Effector memory CD8-positive, alpha-beta T cell (primary cell): Measurements from ENCODE around the gene NUP210.

ENCODE experiments used
- ATAC-seq: fragments of 150-1000 bp; cut with Tn5 transposase; replicated peaks from 2 replicates; pipeline ENCODE4 v1.10.0; 2021; ENCODE audit warnings: mild to moderate bottlenecking, moderate library complexity
- DNase-seq, 3 experiments: peaks; one replicate each; pipeline ENCODE4 v3.0.0; 2021
- H3K27ac Mint-ChIP-seq, 2 donors: one replicate each; pipeline ENCODE4 v1.8.0; 2022; ENCODE audit warnings: mild to moderate bottlenecking in 2 of 2, mixed read lengths in 2 of 2, moderate library complexity in 2 of 2
- H3K27me3 Mint-ChIP-seq, 2 donors: one replicate each; pipeline ENCODE4 v1.8.0; 2022; ENCODE audit warnings: mixed read lengths in 2 of 2
- H3K36me3 Mint-ChIP-seq: one replicate; pipeline ENCODE4 v1.8.0; 2022; ENCODE audit warnings: mild to moderate bottlenecking, moderate library complexity, mixed read lengths; ENCODE audit not compliant: insufficient read depth
- H3K4me1 Mint-ChIP-seq, 2 donors: one replicate each; pipeline ENCODE4 v1.8.0; 2022; ENCODE audit warnings: low read depth in 2 of 2, mixed read lengths in 2 of 2
- H3K4me3 Mint-ChIP-seq, 2 donors: one replicate each; pipeline ENCODE4 v1.8.0; 2022; ENCODE audit warnings: mild to moderate bottlenecking in 2 of 2, mixed read lengths in 2 of 2, moderate library complexity in 2 of 2
- H3K9me3 Mint-ChIP-seq, 2 donors: one replicate each; pipeline ENCODE4 v1.8.0; 2022; ENCODE audit warnings: mixed read lengths in 2 of 2

NUP210 gene

DNA sequence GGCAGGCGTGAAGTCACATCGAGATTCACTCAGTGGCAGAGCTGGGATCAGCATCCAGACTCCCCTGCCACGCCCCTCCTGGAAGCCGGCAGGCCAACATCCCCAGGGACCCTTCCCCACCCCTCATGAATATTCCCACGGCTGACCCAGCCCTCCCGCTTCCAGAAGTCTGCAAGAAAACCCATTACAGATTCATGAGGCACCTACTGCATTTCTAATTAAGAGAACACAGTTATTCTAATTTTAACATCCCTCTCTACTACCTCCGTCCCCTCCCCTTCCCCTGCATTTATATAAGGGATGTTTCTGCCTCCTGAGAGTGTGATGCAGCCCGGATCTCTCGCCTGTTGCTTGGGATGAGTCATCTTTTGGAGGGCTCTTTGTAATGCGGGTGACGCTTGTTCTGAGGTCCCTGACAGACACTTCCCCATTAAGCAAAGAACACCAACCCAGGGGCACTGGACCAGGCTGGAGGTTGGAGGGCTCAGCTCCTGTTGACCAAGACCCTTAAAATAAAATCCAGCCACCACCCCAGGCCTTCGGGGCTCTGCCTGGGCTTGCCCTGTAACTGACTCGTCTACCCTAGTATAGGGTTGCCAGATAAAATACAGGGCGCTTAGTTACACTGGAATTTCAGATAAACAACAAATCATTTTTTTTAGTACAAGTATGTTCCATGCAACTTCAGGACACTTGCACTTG lies 118.7 kb downstream of the NUP210 start:
- peaks cover 9% of the 10 kb centered on the region for H3K36me3 Mint-ChIP-seq
- H3K9me3 Mint-ChIP-seq, result no peaks in the 10 kb centered on the region
- no peak overlapping the region for H3K4me3 Mint-ChIP-seq
- DNase-seq (no peak), ATAC-seq (peak; percentile 27)
- no peak overlapping the region for H3K27ac Mint-ChIP-seq
- peaks cover 0 to 2% of the 10 kb centered on the region in 2 donors for H3K4me1 Mint-ChIP-seq
- peaks cover 18 to 56% of the 10 kb centered on the region in 2 donors for H3K27me3 Mint-ChIP-seq

DNA sequence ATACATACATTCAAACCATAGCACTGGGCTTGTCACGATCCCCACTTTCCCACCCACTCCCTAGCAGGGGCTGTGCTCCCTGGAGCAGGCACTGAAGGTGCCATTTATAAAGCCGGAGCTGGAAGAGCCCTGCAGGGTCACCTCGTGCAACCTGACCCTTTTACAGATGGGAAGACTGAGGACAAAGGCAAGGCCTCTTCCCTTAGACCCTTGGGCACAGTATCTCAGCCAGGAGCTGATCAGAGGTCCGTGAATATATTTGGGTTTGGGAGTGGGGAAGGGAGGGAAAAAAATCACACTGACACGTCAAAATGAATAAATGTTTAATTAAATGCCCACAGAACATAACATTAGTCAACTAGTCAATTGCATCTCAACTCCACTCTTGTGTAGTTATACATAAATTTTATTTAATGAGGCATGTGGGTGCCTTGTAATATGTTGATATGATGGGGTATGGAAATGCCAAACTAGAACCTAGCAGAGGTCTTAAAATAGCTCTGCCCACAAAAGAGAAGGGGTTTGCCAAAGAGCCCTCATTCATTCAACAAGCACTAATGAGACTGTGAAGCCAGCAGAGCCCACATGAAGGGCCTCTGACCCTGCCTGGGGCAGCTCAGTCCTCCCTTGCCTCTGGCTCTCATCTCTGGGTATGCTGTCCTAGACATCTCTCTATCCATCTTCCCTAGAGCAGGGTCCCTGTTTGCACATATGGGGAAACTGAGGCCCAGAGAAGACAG lies 119.4 kb downstream of the NUP210 start:
- Mint-ChIP-seq H3K4me3 (no peak overlapping the region), H3K36me3 (peaks cover 9% of the 10 kb centered on the region), H3K27ac (no peak overlapping the region), H3K4me1 (peaks cover 0 to 2% of the 10 kb centered on the region in 2 donors), H3K9me3 (no peaks in the 10 kb centered on the region), H3K27me3 (peaks cover 25 to 63% of the 10 kb centered on the region in 2 donors)
- no peak for ATAC-seq
- DNase-seq, result no peak

DNA sequence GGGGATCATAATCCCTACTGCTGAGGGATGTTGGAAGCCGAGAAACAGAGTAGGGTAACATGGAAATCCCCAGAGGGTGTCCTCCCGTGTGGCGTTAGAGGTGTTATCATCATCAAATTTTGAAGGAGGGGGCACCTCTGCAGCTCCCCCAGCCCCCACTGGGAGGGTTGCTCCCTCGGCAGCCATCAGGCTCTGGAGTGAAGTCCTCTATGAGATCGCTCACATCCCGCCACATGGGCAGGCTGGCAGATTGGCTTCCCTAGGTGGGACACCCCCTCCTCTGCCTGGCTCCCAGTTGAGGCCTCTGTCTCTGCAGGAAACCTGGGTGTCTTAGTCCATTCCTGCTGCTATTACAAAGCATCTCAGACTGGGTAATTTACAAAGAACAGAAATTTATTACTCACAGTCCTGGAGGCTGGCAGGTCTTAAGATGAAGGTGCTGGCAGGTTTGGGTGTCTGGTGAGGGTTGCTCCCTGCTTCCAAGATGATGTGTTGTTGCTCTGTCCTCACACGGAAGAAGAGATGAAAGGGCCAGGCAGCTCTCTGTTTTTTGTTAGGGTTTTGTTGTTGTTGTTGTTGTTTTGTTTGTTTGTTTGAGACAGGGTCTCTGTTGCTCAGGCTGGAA lies 120.5 kb downstream of the NUP210 start:
- Mint-ChIP-seq H3K9me3 (no peaks in the 10 kb centered on the region), H3K4me3 (no peak overlapping the region), H3K36me3 (peaks cover 6% of the 10 kb centered on the region), H3K27ac (no peak overlapping the region), H3K27me3 (peaks cover 36 to 73% of the 10 kb centered on the region in 2 donors), H3K4me1 (peaks cover 0 to 2% of the 10 kb centered on the region in 2 donors)
- no peak for ATAC-seq
- DNase-seq, result no peak

DNA sequence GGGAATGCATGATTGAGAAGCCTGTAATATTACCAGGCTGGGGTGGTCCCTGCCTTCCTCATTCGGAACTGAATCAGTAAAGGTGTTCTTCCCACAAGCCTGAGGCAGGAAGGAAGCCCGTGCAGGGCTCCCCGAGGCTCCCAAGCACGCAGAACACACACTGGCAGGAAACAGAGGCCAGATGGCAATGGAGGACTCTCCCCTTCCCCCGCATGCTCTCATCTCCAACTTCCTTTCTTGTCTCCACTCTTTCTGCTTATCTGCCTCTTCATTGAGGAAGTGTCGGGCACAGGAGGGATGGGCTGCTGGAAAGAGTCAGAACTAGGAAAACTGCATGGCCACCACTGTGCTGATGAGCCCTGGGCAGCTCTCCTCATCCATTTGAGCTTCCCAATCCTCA lies 123.5 kb downstream of the NUP210 start:
- Mint-ChIP-seq H3K4me3 (no peak overlapping the region), H3K27ac (no peak overlapping the region), H3K4me1 (peaks cover 0 to 2% of the 10 kb centered on the region in 2 donors), H3K9me3 (no peaks in the 10 kb centered on the region), H3K36me3 (no peaks in the 10 kb centered on the region), H3K27me3 (peaks cover 42 to 84% of the 10 kb centered on the region in 2 donors)
- ATAC-seq, result no peak
- DNase-seq, result no peak

DNA sequence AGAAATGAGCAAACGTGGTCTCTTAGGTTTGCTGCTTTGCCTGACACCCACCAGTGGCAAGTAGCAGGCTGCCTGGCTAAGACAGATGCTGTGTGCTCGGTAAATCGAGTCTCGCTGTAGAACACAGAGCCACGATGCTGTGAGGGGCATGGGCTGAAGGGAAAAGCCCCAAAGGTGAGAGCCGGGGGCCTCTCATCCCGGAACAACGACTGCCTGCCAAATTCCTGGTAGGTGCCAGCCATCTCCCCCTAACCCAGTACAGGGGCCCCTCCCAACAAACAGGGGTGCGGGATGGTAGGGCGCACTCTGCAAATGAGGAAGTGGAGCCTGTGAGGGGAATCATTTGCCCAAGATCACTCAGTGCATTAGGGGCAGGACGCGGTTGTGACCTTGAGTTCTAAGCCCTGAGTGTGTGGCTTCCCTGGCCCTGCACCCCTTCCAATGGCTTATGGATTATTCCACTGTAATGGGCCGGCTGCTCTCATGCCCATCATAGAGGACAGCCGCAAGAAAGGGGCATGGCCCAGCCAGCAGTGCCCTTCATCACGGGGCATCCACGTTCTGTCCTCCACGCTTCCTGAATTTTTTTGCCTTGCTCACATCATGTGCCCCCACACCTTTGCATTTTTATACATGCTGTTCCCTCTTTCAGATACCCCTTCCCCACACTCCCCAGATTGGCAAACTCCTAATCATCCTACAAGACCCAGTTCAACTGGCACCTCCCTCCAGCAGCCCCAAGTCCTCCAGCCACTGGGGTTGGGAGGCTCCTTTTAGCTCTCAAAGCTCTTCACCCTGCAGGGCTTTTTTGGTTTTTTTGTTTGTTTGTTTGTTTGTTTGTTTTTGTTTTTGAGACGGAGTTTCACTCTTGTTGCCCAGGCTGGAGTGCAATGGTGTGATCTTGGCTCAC lies 125.4 kb downstream of the NUP210 start:
- Mint-ChIP-seq H3K27ac (no peak overlapping the region), H3K4me3 (no peak overlapping the region), H3K27me3 (peaks cover 42 to 65% of the 10 kb centered on the region in 2 donors), H3K36me3 (no peaks in the 10 kb centered on the region), H3K4me1 (peaks cover 0 to 2% of the 10 kb centered on the region in 2 donors), H3K9me3 (no peaks in the 10 kb centered on the region)
- DNase-seq (no peak), ATAC-seq (no peak)

DNA sequence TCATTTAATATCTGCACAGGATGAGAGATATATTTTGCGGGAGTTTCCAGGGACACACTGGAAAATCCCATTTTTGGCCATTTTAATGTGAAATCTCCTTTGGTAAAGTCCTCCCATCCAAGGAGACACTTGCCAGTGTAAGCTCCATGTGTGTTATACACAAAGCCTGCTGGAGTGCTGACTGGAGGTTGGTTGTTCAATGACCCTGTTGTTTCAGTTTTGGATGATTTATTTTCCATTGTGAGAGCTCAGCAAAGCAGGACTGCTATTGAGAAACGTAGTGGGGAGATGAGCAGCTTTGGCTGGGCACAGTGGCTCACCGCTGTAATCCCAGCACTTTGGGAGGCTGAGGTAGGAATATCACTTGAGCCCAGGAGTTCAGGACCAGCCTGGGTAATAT lies 127.7 kb downstream of the NUP210 start:
- Mint-ChIP-seq H3K36me3 (no peaks in the 10 kb centered on the region), H3K4me3 (no peak overlapping the region), H3K9me3 (no peaks in the 10 kb centered on the region), H3K27me3 (peaks cover 42 to 53% of the 10 kb centered on the region in 2 donors), H3K4me1 (peaks cover 0 to 2% of the 10 kb centered on the region in 2 donors), H3K27ac (no peak overlapping the region)
- no peak for ATAC-seq
- DNase-seq, result no peak

DNA sequence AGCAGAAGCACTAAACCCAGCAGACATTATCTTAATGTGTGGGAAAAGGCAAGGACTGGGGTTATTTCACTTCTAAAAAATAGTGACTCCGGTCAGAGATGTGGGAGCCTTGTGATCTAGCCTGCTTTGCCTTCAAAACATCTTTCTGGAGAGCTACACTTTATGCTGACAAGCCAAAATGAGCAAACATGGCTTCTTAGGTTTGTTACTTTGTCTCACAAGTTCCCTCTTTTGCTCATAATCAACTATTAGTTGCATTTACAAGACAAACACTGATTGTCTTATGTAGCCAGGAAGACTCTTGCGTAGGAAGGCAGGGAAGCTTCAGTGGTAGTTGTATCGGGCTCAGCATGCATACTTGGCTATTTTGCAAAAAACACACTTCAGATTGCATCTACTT lies 129.2 kb downstream of the NUP210 start:
- Mint-ChIP-seq H3K4me3 (no peak overlapping the region), H3K27ac (no peak overlapping the region), H3K36me3 (no peaks in the 10 kb centered on the region), H3K9me3 (peaks cover 0 to 5% of the 10 kb centered on the region in 2 donors), H3K27me3 (peaks cover 43 to 53% of the 10 kb centered on the region in 2 donors), H3K4me1 (no peaks in the 10 kb centered on the region)
- no peak for ATAC-seq
- no peak for DNase-seq

DNA sequence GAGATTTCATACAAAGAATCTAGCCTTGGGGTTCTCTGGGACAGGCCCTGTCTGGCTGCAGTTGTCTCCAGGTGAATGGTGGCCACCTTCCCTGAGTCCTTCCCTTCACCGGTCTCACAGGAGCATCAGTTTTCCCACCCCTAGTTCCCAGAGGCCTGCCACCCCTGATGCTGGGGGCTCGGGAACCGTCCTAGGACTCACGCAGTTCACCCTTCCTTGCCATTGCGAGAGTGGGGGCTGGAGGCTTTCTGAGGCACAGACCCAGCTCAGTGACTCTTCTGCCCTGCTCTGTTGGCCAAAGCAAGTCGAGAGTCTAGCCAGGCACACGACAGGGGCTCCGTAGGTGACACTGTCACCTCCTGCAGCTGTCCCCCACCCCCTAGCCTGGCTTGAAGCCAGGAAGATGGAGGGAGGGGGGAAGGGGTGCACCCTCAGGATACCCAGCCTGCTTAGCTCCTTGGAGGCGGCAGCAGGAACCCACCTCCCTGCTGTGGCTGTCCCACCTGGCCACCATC lies 130.3 kb downstream of the NUP210 start:
- peaks cover 0 to 5% of the 10 kb centered on the region in 2 donors for H3K9me3 Mint-ChIP-seq
- H3K4me3 Mint-ChIP-seq, result no peak overlapping the region
- ATAC-seq (no peak), DNase-seq (no peak)
- no peak overlapping the region for H3K27ac Mint-ChIP-seq
- no peaks in the 10 kb centered on the region for H3K4me1 Mint-ChIP-seq
- peaks cover 43 to 53% of the 10 kb centered on the region in 2 donors for H3K27me3 Mint-ChIP-seq
- H3K36me3 Mint-ChIP-seq, result no peaks in the 10 kb centered on the region

DNA sequence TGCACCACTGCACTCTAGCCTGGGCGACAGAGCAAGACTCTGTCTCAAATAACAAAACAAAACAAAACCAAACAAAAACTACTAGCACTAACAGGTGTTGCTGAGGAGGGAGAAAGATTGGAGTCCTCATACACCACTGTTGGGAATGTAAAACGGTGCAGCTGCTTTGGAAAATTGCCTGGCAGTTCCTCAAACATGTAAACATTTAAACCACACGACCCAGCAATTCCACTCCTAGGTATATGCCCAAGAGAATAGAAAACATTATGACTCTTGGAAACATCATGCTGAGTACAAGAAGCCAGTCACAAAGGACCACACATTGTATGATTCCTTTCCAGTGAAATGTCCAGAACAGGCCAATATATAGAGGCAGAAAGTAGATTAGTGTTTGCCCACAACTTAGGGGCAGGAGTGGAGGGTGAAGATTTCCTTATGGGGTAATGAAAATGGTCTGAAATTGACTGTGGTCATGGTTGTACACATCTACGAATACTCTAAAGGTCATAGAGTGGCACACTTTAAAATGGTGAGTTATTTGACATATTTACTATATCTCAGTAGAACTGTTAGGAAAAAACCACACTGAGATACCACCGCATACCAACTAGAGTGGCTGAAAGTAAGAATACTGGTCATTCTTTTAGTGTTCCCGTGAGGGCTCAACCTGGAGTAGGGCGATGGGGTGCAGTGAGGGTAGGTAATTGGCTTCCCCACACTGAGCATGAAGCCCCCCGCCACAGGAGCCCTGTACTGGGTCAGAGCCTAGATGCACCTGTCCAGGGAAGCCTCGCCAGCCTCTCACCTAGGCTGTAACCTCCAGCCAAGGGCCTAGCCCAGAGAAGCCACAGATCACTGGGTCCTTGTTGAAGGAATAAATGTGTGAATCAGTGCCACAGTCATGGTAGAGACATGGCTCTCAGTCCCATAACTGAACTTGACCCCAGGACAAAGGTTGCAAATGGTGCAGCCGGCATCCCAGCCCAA lies 131.1 kb downstream of the NUP210 start:
- Mint-ChIP-seq H3K4me1 (no peaks in the 10 kb centered on the region), H3K36me3 (no peaks in the 10 kb centered on the region), H3K9me3 (peaks cover 5 to 6% of the 10 kb centered on the region in 2 donors), H3K27me3 (peaks cover 46 to 53% of the 10 kb centered on the region in 2 donors), H3K4me3 (no peak overlapping the region), H3K27ac (no peak overlapping the region)
- DNase-seq (no peak), ATAC-seq (no peak)

DNA sequence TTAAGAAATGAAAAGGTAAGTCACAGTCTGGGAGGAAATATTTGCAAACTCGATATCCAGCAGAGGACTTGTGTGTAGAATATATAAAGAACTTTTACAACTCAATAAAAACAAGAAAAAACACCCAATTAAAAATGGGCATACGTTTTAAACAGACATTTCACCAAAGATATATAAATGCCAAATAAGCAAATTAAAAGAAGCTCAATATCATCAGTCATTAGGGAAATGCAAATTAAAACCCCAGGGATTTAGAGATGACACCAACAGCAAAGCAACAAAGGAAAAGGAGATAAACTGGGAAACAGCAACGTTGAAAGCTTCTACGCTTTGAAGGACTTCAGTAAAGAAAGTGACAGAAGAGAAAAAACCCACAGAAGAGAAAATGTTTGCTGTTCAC lies 132.3 kb downstream of the NUP210 start:
- no peak overlapping the region for H3K27ac Mint-ChIP-seq

DNA sequence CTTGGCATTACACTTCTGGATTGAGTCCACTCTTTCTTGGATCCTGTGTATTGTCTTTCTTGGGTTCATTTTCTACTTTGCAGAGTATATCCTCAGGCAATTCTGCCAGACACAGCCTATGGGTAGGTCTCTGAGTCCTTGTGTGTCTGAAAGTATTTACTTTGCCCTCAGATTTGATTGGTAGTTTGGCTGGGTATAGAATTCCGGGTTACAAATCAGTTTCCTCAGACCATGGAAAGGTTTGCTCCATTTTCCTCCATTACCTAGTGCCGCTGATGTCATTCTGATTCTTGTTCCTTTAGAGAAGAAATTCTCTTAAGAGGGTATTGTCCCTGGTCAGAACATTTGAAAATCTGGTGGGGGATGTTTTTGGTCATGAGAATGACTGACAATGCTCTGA lies 133.2 kb downstream of the NUP210 start:
- no peak overlapping the region for H3K27ac Mint-ChIP-seq
- H3K27me3 Mint-ChIP-seq, result peaks cover 51 to 53% of the 10 kb centered on the region in 2 donors
- H3K9me3 Mint-ChIP-seq, result peaks cover 8 to 9% of the 10 kb centered on the region in 2 donors
- DNase-seq (no peak), ATAC-seq (no peak)
- H3K4me3 Mint-ChIP-seq, result no peak overlapping the region
- peaks cover under 1% of the 10 kb centered on the region in 2 donors for H3K4me1 Mint-ChIP-seq
- H3K36me3 Mint-ChIP-seq, result no peaks in the 10 kb centered on the region

More for the DNA sequence above, 132.3 kb downstream of the NUP210 start:
- no peak for ATAC-seq
- H3K4me3 Mint-ChIP-seq, result no peak overlapping the region
- no peaks in the 10 kb centered on the region for H3K4me1 Mint-ChIP-seq
- peaks cover 50 to 51% of the 10 kb centered on the region in 2 donors for H3K27me3 Mint-ChIP-seq
- H3K36me3 Mint-ChIP-seq, result no peaks in the 10 kb centered on the region
- H3K9me3 Mint-ChIP-seq, result peaks cover 8 to 9% of the 10 kb centered on the region in 2 donors
- DNase-seq, result no peak

DNA sequence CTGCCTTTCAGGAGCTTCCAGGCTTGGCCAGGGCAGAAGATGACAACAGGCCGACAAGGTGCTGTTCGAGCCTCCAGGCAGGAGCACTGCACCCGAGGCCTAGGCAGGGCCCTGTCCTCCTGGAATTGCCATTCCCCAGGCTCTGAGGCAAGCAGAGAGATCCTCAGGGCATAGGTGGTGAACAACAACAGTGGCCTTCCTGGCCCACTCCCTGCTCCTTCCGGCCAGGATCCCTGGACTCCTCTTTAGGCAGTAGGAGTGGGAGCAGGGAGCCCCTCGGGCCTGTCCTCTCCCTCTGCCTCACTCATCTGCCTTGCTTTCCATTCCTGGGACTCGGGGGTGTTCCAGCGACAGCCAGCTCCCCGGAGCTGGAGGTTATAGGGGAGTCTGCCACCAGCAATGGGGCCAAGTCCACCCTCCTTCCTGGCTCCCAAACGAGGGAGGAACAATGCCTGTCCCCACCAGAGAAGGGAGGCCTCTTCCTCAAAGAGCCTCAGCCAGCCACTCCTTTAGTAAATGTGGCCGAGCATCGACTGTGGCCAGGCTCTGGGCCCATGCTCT lies 135.0 kb downstream of the NUP210 start:
- ATAC-seq, result no peak
- peaks cover 68 to 71% of the 10 kb centered on the region in 2 donors for H3K27me3 Mint-ChIP-seq
- H3K9me3 Mint-ChIP-seq, result peaks cover 8 to 9% of the 10 kb centered on the region in 2 donors
- peaks cover 9 to 10% of the 10 kb centered on the region in 2 donors for H3K4me1 Mint-ChIP-seq
- no peak overlapping the region for H3K27ac Mint-ChIP-seq
- DNase-seq, result no peak
- H3K4me3 Mint-ChIP-seq, result no peak overlapping the region
- H3K36me3 Mint-ChIP-seq, result no peaks in the 10 kb centered on the region
